ENCODE data around the gene HMGCL.
"Not testable (repeated sequence)": the region's sequence is repeated elsewhere in the genome, so short reads cannot be mapped to it uniquely, and the experiment has no call there.

The HMGCL gene

DNA sequence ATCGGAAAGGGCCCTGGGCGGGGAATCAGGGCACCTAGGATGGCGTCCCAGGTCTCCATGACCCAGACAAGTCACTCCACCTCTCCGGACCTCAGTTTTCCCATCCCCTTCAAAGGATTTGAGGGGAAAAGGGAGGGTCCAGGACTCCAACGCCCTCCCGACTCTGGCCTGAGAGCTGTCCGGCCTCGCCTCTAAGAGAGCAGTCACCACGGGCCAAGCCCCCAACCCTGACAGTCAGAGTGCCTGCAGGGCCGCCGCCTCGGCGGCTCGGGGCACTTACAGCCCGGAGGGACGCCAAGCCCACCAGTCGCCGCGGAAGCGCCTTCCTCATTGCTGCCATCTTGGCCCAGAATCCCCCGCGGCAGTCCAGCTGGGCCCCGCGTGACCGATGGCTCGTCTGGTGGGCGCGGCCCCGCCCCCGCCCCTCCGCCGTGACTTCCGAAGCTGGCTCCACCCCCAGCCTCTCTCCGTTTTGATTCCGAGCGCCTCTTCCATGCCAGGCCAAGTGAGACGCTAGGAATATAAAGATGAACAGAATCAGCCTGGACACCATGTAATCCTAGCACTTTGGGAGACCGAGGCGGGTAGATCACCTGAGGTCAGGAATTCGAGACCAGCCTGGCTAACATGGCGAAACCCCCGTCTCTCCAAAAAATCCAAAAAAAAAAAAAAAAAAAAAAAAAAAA, at the start of gene HMGCL:
Gene HMGCL, minus strand, starts transcription at position 354 of the 686 bp plus-strand sequence. Its CDS starts 14 bp downstream, at position 340.
- DNase-seq = peak; percentile 89

DNA sequence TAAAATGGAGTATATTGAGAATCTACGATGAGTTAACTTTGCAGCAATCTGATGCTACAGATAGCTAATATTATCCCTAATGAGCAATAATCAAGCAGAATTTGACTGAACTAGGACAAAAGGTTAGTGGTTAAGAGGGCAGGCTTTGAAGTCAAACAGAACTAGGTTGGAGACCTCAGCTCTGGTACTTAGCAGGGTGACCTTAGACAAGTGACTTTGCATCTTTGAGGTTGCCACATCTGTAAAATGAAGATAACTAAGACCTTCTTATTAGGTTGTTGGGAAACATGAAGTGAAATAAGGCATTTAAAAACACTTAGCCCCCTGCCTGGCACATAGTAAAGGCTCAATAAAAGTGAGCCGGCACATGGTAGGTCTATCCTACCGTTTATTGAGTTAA, 47.2 kb upstream of the HMGCL start:
- DNase-seq = no peak

DNA sequence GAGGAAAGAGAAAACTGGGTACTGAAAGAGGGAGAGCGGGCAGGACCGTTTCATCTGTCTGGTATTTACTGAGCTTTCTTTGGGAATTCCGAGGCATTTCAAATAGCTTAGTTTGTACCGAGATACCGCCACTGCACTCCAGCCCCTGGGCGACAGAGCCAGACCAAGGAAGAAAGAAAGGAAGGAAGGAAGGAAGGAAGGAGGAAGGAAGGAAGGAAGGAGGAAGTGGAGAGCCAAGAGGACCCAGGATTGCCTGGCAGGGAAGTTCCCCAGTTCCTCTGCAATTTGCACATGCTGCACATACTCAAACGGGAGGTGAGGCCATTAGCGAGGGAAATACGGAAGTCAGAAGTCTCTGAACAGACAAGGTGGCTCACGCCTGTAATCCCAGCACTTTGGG, 43.8 kb upstream of the HMGCL start:
- no peak for DNase-seq

DNA sequence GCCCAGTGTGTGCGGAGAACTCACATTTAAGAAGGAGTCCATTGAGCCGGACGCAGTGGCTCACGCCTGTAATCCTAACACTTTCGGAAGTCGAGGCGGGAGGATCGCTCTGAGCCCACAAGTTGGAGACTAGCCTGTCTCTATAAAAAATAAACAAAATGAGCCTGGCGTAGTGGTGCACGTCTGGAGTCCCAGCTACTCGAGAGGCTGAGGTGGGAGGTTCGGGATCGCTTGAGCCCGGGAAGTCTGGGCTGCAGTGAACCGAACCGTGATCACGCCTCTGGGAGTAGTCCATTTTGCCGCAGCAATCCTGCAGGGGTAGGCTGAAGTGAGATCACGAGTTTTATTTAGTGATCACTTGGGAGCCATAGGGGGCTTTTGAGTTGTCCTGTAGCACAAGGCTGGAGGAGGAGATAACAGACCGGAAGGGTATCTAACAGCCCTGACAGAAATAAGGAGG, 43.4 kb upstream of the HMGCL start:
- no peak for DNase-seq

DNA sequence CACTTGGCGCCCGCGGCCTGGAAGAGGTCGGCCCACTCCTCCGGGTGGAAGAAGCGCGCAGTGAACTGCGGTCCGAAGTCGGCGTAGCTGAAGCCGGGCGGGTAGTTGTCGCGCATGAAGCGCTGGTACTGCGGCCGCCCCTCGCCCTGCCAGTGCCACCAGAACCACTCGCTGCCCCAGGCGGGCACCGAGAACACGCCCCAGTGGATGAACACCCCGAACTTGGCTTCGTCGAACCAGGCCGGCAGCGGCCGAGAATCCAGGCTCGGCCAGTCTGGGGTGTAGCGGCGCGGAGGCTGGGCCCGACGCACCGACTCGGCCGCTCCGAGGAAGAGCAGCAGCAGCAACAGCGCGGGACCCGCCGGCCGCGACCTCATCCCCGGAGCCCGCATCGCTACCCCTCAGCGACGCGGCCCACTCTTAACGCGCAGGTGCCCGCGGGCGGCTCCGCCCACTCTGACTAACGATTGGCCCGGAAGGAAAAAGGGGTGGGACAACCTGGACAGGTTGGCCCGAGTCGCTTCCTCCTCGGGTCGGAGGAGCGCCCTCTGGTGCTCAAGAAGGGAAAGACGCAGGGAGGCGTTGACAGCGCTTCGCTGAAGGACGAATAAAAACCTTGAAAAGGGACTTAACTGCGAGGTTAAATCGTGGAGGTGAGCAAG, 42.8 kb upstream of the HMGCL start, which contains the start of gene FUCA1:
Gene FUCA1, minus strand, starts transcription at position 396 of the 662 bp plus-strand sequence. Its CDS starts 4 bp downstream, at position 392.
- peak; percentile 98 for DNase-seq

DNA sequence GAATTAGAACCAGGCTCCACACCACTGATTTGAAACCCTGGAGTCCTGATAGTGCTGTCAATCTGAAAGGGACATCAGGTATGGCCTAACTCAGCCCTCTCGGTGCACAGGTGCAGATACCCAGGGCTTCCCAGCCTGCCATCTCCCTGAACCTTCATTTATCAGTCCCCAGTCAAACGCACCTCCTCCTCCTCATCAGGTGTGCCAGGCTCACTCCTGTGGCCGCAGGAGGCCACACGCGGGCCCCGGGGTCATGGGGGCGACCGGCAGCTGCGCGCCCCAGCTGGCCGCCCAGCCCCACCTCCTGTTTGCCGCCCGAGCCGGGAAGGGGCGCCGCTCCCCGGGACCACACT, 42.3 kb upstream of the HMGCL start:
- no peak for DNase-seq

DNA sequence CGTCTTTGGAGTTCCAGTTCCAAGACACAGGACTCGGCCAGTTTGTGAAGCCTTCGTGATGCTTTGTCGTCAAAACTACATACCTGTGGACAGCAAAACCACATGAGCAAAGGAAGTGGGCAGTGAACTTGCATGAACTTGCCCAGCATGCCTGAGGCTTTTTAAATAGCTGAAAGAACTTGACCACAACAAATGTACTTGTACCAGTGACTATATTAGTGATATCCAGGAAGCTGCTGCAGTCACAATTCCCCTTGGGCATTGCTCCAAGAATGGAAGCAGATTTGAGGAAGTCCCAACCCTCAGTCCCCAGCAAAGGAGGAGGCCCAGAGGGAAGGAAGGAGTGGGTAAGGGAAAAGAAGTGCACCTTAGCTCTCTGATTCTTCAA, 40.3 kb upstream of the HMGCL start:
- no peak for DNase-seq

DNA sequence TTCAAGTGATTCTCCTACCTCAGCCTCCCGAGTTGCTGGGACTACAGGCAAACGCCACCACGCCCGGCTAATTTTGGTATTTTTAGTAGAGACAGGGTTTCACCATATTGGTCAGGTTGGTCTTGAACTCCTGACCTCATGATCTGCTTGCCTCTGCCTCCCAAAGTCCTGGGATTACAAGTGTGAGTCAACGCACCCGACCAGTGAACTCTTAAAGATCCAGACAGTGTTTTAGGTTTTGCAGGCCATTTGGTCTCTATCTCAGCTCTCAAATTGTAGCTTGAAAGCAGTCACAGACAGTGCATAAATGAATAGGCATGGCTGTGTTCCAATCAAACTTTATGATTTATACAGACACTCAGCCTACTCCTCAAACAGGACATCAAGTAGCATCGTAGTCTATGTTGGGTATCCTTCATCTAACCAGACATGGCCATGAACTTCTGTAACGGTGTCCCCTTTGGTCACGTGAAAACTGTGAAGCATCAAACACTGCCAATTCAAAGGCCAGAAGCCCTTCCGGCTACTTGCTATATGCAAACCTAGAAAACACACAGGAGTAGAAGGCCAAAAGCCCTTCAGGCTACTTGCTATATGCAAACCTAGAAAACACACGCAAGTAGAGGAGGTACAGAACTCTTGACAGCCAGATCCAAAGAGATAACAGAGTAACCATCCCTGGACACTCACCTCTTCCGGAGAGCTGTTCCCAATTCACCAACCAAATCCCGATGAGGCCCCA, 39.7 kb upstream of the HMGCL start:
- no peak for DNase-seq

DNA sequence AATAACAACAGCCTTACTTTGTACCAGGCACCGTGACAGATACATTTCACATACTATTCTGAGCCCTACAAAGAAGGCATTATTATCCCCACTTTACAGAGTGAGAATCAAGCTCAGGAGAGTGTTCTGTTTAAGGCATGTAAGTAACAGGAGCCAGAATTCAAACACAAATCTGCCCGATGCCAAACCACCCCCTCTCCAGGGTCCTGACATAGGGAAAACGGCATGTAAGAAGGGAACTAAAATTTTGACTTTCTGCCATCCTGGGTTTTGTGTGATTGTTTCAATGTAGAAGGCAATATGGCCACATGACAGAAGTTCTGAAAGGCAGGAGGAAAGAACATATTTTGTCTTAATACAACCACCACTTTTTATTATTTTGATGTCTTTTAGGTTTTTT, 37.4 kb upstream of the HMGCL start:
- no peak for DNase-seq

DNA sequence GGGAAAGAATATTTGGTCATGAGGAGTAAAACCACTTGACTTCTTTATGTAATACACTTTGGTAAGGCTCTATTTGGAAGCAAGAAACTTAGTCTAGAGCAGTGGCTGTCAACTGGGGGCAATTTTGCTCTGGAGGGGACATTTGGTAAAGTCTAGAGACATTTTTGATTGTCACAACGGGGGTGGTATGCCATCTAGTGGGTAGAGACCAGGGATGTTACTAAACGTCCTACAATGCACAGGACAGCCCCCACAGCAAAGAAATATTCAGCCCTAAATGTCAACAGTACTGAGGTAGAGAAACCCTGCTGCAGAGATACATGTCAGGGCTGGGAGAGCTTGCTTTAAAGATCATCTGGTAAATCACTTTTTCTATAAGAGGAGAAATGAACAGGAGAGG, 29.3 kb upstream of the HMGCL start:
- peak; percentile 22 for DNase-seq

DNA sequence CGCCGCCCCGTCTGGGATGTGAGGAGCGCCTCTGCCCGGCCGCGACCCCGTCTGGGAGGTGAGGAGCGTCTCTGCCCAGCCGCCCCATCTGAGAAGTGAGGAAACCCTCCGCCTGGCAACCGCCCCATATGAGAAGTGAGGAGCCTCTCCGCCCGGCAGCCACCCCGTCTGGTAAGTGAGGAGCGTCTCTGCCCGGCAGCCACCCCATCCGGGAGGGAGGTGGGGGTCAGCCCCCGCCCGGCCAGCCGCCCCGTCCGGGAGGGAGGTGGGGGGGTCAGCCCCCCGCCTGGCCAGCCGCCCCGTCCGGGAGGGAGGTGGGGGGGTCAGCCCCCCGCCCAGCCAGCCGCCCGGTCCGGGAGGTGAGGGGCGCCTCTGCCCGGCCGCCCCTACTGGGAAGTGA, 27.9 kb upstream of the HMGCL start:
- not testable (repeated sequence) for DNase-seq

DNA sequence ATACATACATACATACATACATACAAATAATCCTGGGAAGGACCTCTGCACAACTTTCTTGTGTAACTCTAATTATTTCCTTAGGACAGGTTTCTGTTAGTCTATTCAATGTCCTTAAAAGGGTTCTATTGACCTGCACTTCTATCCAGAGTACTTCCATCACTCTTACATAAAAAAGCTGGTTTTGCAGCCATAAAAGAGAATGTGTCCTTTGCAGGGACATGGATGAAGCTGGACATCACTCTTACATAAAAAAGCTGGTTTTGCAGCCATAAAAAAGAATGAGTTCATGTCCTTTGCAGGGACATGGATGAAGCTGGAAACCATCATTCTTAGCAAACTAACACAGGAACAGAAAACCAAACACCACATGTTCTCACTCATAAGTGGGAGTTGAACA, 26.2 kb upstream of the HMGCL start:
- not testable (repeated sequence) for DNase-seq

DNA sequence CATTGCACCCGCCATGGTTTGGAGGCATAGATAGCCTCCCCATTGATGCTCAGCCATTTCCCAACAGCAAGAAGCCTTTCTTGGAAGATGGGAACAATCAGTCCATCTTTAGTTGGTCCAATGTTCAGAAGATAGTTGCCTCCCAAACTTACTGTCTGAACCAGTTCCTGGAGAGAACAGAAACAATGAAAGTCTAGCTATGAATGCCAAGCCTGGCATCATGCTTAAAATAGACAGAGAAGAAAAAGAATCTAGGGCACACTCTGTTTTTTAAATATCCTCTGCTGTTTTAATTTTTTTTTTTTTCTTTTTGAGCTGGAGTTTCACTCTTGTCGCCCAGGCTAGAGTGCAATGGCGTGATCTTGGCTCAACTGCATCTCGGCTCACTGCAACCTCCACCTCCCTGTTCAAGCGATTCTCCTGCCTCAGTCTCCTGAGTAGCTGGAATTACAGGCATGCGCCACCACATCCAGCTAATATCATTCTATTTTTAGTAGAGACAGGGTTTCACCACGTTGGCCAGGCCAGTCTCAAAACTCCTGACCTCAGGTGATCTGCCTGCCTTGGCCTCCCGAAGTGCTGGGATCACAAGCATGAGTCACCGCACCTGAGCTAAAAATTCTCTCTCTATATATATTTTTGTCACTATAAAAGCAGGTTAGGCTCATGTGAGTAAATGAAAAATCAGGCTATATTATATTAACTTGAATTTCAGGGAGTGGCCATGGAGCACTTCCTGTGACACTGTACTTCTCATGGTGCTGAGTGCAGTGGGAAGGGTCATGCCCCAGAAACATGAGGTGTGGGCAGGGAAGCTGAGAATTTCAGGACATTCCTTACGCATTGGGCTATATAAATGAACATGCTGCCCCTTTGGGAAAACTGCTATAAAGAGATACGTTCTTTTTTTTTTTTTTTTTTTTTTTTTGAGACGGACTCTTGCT, 23.7 kb upstream of the HMGCL start:
- DNase-seq = no peak

DNA sequence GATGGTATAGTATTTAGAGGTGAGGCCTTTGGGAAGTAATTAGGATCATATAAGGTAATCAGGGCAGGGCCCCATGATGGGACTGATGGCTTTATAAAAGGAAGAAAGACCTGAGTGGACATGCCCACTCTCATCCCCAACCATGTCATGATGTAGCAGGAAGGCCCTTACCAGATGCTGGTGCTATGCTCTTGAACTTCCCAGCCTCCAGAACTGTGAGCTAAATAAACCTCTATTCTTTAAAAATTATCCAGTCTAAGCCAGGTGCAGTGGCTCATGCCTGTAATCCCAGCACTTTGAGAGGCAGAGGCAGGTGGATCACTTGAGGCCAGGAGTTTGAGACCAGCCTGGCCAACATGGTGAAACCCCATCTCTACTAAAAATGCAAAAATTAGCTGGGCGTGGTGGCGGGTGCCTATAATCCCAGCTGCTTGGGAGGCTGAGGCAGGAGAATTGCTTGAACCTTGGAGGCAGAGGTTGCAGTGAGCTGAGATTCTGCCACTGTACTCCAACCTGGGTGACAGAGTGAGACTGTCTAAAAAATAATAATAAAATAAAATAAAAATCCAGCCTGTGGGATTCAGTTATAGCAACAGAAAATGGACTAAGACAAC, 22.4 kb upstream of the HMGCL start:
- not testable (repeated sequence) for DNase-seq

DNA sequence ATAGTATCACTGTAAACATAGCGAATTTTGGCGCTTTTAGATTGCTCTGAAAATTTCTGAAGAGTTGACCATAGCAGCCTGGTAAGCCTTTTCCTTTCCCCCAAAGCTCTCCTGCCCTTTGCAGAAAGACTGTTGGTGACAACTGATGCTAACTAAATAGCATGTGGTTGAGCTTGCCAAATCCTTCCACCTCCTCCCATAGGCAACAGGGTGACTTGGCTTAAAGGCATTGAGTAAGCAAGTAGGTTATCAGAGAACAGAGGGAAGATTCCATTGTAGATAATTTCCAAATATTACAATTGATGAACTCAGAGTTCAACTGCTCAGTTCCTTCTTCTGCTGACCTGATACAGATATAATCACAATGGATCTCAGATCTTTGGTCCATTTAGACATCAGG, 19.9 kb upstream of the HMGCL start:
- no peak for DNase-seq

DNA sequence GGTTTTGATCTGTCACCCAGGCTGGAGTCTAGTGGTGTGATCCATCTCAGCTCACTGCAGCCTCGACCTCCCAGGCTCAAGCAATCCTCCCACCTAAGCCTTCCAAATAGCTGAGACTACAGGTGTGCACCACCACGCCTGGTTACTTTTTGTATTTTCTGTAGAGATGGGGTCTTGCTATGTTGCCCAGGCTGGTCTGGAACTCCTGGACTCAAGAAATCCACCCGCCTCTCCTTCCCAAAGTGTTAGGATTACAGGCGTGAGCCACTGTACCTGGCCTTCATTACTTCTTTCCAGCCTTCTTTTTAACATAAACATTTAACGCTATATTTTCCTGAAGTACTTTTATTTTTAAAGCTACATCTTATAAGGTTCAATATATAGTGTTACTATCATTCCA, 18.4 kb upstream of the HMGCL start:
- no peak for DNase-seq

DNA sequence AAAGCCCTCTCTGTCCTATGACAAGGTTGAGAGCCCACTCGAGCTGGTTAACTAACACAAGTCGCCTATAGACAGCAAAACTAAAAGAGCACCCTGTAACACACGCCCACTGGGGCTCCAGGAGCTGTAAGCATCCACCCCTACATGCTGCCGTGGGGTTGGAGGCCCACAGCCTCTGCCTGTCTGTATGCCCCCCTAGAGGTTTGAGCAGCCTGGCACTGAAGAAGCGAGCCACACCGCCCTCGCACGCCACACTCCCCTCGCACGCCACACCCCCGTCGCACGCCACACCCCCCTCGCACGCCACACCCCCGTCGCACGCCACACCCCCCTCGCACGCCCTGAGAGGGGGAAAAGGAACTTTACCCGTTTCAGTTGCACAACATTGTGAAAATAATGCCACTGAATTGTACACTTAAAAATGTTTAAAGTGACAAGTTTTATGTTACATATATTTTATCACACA, 13.2 kb upstream of the HMGCL start:
- peak; percentile 82 for DNase-seq

DNA sequence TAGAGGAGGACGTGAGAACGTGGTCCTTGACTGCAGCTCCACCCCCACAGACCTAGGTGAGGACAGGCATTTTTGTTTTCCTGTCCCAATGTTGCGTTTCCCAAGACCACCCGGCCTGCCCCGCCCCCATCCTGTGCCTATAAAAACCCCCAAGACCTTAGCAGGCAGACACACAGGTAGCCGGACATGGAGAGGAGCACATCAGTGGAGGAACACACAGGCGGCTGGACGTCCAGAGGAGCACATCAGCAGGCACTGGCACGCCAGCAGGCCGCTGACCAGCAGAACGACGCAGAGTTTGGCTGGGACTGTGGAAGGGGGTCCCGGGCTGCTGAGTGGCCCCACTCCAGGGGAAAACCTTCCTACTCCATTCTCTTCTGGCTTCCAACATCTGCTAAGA, 12.7 kb upstream of the HMGCL start:
- no peak for DNase-seq

DNA sequence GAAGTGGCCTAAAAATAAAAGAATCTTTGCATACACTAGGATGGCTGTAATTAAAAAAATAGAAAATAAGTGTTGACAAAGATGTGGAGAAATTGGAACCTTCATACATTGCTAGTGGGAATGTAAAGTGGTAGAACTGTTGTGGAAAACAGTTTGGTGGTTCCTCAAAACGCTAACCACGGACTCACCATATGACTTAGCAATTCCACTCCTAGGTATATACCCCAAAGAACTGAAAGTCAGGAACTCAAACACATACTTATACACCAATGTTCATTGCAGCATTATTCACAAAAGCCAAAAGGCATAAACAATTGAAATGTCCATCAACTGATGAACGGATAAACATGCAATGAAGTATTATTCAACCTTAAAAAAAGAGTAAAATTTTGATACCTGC, 10.8 kb upstream of the HMGCL start:
- no peak for DNase-seq

DNA sequence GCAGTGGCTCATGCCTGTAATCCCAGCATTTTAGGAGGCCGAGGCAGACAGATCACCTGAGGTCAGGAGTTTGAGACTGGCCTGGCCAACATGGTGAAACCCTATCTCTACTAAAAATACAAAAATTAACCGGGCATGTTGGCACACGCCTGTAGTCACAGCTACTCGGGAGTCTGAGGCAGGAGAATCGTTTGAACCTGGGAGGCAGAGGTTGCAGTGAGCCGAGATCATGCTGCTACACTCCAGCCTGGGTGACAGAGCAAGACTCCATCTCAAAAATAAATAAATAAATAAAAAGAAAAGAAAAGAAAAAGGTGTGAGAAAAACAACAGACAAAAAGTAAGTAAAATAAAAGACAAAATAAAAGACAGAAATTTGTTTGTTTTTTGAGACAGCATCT, 8.9 kb upstream of the HMGCL start:
- not testable (repeated sequence) for DNase-seq

DNA sequence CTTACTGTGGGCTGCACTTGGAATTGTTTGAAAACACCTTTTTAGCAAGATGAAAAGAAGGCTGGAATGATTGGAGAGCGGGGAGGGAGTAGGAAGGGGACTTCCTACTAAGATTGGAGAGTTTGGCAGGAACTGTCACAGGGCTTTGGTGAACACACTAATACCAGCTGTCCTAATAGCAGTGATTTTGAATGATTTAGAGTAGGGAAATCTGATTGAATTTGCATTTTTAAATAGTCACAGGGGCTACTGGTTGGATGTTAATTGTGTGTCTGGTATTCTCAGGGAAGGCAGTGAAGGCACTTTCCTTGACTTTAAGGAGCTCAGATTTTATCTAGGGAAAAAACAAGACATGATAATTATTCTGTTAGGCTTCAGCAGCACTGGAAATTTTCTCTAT, 2.5 kb upstream of the HMGCL start:
- no peak for DNase-seq

DNA sequence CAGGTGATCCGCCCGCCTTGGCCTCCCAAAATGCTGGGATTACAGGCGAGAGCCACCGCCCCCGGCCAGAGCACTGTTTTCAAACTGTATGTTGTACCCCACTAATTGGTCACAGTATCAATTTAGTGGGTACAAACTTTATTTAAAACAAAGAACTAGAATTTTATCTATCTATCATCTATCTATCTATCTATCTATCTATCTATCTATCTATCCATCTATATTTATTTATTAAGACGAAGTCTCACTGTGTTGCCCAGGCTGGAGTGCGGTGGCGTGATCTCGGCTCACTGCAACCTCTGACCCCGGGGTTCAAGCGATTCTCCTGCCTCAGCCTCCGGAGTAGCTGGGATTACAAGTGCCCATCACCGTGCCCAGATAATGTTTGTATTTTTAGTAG, 1.4 kb upstream of the HMGCL start:
- DNase-seq = not testable (repeated sequence)

All from CD4-positive, alpha-beta T cell treated with Interleukin-17A for 1 hour (primary cell).